Measurements from ENCODE around the gene RGL2. TPM values are rescaled to one million over a fixed set of nuclear protein-coding genes. Genes with fewer than 3 reads are reported as not detected.

The RGL2 gene
- total RNA-seq, 3 donors from 2014 or later, result 38.9 to 151 (median 103) TPM

DNA sequence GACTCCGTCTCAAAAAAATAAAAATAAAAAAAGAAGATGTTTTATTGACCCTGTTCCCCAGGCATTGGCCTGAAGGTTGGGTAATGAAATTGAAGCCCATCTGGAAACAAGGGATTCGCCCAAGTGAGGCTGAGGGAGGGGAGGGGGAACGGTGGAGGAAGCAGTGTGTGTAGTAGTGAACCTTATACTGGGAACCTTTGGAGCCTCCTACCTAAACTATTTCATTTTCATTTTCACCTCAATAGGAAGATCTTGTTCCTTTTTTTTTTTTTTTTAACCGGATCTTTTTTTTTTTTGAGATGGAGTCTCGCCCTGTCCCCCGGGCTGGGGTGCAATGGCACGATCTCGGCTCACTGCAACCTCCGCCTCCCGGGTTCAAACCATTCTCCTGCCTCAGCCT lies 32.0 kb upstream of the RGL2 start:
- no peaks in the 10 kb centered on the region for H3K4me1 ChIP-seq
- H3K36me3 ChIP-seq, result no peaks in the 10 kb centered on the region
- no peak for DNase-seq (ENCODE audit: low spot score in 2 of 2)

DNA sequence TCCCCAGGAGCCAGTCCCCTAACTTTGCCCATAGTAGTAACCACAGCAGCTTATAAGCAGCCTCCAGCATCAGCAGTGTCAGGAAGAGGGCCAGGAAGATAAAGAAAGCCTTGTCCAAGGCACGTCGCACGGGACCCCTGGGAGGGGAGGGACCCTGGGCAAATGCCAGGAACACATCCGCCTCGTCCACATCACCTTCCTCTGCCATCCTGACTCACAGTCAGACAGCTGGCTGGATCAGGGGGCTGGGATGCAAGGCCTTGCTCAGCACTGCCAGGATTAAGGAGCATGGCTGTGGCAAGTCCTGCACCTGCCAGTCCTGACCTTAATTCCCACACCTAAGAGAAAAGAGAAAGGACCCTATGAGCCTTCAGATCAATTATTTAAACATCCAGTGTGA lies 30.3 kb upstream of the RGL2 start:
- Histone ChIP-seq H3K4me3 (no peak overlapping the region), H3K4me1 (peaks cover 0 to under 1% of the 10 kb centered on the region in 2 donors), H3K36me3 (no peaks in the 10 kb centered on the region), H3K9me3 (no peaks in the 10 kb centered on the region), H3K27me3 (no peaks in the 10 kb centered on the region), H3K27ac (no peak overlapping the region)
- TF ChIP-seq POLR2AphosphoS5 (IDR thresholded peaks at IDR 0.05), result no peak
- TF ChIP-seq, protein P1, sequence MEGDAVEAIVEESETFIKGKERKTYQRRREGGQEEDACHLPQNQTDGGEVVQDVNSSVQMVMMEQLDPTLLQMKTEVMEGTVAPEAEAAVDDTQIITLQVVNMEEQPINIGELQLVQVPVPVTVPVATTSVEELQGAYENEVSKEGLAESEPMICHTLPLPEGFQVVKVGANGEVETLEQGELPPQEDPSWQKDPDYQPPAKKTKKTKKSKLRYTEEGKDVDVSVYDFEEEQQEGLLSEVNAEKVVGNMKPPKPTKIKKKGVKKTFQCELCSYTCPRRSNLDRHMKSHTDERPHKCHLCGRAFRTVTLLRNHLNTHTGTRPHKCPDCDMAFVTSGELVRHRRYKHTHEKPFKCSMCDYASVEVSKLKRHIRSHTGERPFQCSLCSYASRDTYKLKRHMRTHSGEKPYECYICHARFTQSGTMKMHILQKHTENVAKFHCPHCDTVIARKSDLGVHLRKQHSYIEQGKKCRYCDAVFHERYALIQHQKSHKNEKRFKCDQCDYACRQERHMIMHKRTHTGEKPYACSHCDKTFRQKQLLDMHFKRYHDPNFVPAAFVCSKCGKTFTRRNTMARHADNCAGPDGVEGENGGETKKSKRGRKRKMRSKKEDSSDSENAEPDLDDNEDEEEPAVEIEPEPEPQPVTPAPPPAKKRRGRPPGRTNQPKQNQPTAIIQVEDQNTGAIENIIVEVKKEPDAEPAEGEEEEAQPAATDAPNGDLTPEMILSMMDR (IDR thresholded peaks at IDR 0.05), result no peak
- no peak for TF ChIP-seq POLR2A (IDR thresholded peaks at IDR 0.05)
- intact Hi-C loops (cut with DNase I; ENCODE audit: low total_unique reads), result no loop called here
- no peak for DNase-seq (ENCODE audit: low spot score in 2 of 2)

More for the DNA sequence above, 32.0 kb upstream of the RGL2 start:
- Histone ChIP-seq H3K27me3 (no peaks in the 10 kb centered on the region), H3K27ac (no peak overlapping the region), H3K9me3 (no peaks in the 10 kb centered on the region), H3K4me3 (no peak overlapping the region)
- TF ChIP-seq, protein P1 (IDR thresholded peaks at IDR 0.05), result no peak
- no peak for TF ChIP-seq POLR2A (IDR thresholded peaks at IDR 0.05)
- intact Hi-C loops (cut with DNase I; ENCODE audit: low total_unique reads), result no loop called here

DNA sequence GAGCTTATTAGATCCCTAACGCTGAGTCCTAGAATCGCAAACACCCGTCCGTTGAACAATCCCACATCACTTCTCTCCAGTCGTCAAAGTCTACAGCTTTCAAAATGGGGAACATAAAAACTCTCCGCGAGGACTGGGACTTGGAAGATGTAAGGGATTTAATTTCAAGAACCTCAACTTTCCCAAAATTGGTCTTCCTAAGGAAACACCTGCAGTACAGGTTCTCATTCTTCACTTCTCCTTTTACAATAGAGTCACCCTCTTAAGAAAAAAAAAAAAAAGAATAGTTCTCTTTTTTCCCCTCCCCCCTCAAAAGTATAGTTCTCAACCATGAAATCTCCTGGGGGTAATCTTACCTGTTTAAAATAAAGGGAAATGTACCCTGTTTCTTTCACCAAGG lies 25.4 kb upstream of the RGL2 start:
- Histone ChIP-seq H3K9me3 (no peaks in the 10 kb centered on the region), H3K4me3 (peak overlapping the region in 2 of 3 donors; percentile 75 to 85), H3K4me1 (peaks cover 0 to 33% of the 10 kb centered on the region in 2 donors), H3K27me3 (no peaks in the 10 kb centered on the region), H3K27ac (peak overlapping the region; percentile 92 to 96), H3K36me3 (no peaks in the 10 kb centered on the region)
- TF ChIP-seq, protein P1 (IDR thresholded peaks at IDR 0.05), result no peak
- no peak for TF ChIP-seq POLR2A (IDR thresholded peaks at IDR 0.05)
- no peak for TF ChIP-seq POLR2AphosphoS5 (IDR thresholded peaks at IDR 0.05)
- intact Hi-C loops (cut with DNase I; ENCODE audit: low total_unique reads), result no loop called here
- no peak for DNase-seq (ENCODE audit: low spot score in 2 of 2)

DNA sequence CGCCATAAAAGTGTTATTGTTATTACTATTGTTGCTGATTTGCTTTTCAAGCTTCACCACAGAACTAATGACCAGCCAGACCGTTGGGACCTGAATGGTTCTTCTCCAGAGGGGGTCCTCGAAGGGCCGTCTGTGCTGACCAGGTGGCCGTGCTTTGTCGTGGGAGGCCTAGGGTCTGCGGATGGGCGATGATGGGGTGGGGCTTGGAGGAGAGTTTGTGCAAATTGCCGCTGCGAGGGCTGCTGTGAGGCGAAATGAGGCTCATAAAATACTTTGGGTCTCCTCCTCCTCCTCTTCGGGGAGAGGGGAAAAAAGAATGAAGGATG lies 24.8 kb upstream of the RGL2 start:
- Histone ChIP-seq H3K4me1 (peaks cover 0 to 37% of the 10 kb centered on the region in 2 donors), H3K27me3 (no peaks in the 10 kb centered on the region), H3K36me3 (no peaks in the 10 kb centered on the region), H3K9me3 (no peaks in the 10 kb centered on the region), H3K27ac (peak overlapping the region; percentile 92 to 96), H3K4me3 (peak overlapping the region; percentile 75 to 85 (median 78))
- intact Hi-C loops (cut with DNase I; ENCODE audit: low total_unique reads), result no loop called here
- TF ChIP-seq POLR2AphosphoS5 (IDR thresholded peaks at IDR 0.05), result no peak
- TF ChIP-seq, protein P1 (IDR thresholded peaks at IDR 0.05), result no peak
- no peak for TF ChIP-seq POLR2A (IDR thresholded peaks at IDR 0.05)
- DNase-seq (ENCODE audit: low spot score in 2 of 2), result no peak

DNA sequence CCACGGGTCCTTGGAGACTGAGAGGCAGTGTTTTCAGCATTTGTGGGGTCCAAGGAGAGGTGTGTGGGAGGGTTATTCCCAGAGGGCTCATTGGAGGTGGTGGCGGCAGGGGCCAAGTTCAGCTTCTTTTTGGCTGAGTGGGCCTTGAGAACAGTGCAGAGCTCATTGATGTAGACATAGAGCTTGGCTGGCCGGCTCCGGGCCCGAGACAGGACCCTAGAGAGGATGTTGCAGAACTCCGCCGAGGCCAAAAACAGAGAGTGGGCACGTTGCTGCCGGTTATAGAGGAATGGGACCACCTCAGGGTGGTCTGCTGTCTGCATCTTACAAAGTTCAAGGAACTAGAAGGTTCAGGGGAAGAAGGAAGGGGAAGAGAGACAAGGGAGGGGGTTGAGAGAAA lies 22.5 kb upstream of the RGL2 start:
- peak overlapping the region in 2 of 3 donors; percentile 75 to 85 for H3K4me3 ChIP-seq

More for the DNA sequence above, 22.5 kb upstream of the RGL2 start:
- peaks cover 0 to 51% of the 10 kb centered on the region in 2 donors for H3K4me1 ChIP-seq
- no peaks in the 10 kb centered on the region for H3K27me3 ChIP-seq
- no peaks in the 10 kb centered on the region for H3K9me3 ChIP-seq
- DNase-seq (ENCODE audit: low spot score in 2 of 2), result no peak
- TF ChIP-seq, protein P1 (IDR thresholded peaks at IDR 0.05), result no peak
- TF ChIP-seq POLR2AphosphoS5 (IDR thresholded peaks at IDR 0.05), result no peak
- TF ChIP-seq POLR2A (IDR thresholded peaks at IDR 0.05), result no peak
- peak overlapping the region; percentile 92 to 96 for H3K27ac ChIP-seq
- no peaks in the 10 kb centered on the region for H3K36me3 ChIP-seq
- intact Hi-C loops (cut with DNase I; ENCODE audit: low total_unique reads), result no loop called here

Measured in breast epithelium (tissue), 4 donors.